HepG2 (cell line): ENCODE data around the gene HSPE1. TPM values are rescaled to one million over a fixed set of nuclear protein-coding genes. Genes with fewer than 3 reads are reported as not detected.

ENCODE experiments used
- HNF4G ChIP-seq, 2 experiments: sonication (generic) in 1 of 2; formaldehyde crosslinking in 1 of 2; IDR thresholded peaks; 2 replicates each; pipeline versions ENCODE4 v1.4.0 to v1.6.1; 2011 to 2020; ENCODE audit warnings: borderline replicate concordance in 2 of 2, low read depth in 2 of 2, mild to moderate bottlenecking in 2 of 2, low read length in 1 of 2, missing genetic modification reagents in 1 of 2, moderate library complexity in 1 of 2
- MEIS2 ChIP-seq: sonication (generic); formaldehyde crosslinking; IDR thresholded peaks from 2 replicates; pipeline ENCODE4 v1.9.0; 2021; ENCODE audit warnings: mild to moderate bottlenecking, missing genetic modification reagents
- NR2F2 ChIP-seq: IDR thresholded peaks from 2 replicates; pipeline ENCODE4 v1.6.1; 2012; ENCODE audit warnings: low read depth, inconsistent platforms, borderline replicate concordance
- polyA plus RNA-seq, 8 experiments: library from polyadenylated mRNA; depleted of rRNA in 3 of 8; stranded (reverse) in 7 of 8; unstranded in 1 of 8; fragments of >200 nt; fragmentation: Illumina TruSeq in 4 of 8; extraction: Trizol in 4 of 8; gene quantifications; 2 replicates each; pipeline versions ENCODE4 v1.2.1 to v1.2.3, GENCODE V29; 2011 to 2016; ENCODE audit warnings: low read depth in 4 of 8, missing spikeins in 1 of 8, mixed read lengths in 1 of 8; ENCODE audit not compliant: insufficient read depth in 1 of 8
- total RNA-seq, 5 experiments: library from RNA; depleted of rRNA; stranded (reverse); fragments of >200 nt; fragmentation: Illumina TruSeq; extraction: Trizol; gene quantifications; 2 replicates each; pipeline ENCODE4 v1.2.3, GENCODE V29; 2016; ENCODE audit warnings: low read depth in 1 of 5
- TF ChIP-seq, protein P1 (sequence below), 2 experiments: fragments of 450-650 bp in 1 of 2; sonication (generic) in 1 of 2; formaldehyde crosslinking in 1 of 2; IDR thresholded peaks; 2 replicates each; pipeline versions ENCODE4 v1.6.1 to v1.8.0; 2016 to 2022; ENCODE audit warnings: antibody characterized with exemption in 1 of 2, mild to moderate bottlenecking in 1 of 2, missing genetic modification reagents in 1 of 2
- TF ChIP-seq, protein P2 (sequence below): sonication (generic); formaldehyde crosslinking; IDR thresholded peaks from 2 replicates; pipeline ENCODE4 v1.4.0; 2020; ENCODE audit warnings: missing genetic modification reagents
- TF ChIP-seq, protein P3 (sequence below): sonication (generic); formaldehyde crosslinking; IDR thresholded peaks from 2 replicates; pipeline ENCODE4 v1.4.0; 2020; ENCODE audit warnings: missing genetic modification reagents

HSPE1 gene
- total and polyA plus RNA-seq, 2 of the 13 experiments (the other 11 are each of a cell fraction or from before 2014, with no cell fraction given), result 244 to 823 TPM

DNA sequence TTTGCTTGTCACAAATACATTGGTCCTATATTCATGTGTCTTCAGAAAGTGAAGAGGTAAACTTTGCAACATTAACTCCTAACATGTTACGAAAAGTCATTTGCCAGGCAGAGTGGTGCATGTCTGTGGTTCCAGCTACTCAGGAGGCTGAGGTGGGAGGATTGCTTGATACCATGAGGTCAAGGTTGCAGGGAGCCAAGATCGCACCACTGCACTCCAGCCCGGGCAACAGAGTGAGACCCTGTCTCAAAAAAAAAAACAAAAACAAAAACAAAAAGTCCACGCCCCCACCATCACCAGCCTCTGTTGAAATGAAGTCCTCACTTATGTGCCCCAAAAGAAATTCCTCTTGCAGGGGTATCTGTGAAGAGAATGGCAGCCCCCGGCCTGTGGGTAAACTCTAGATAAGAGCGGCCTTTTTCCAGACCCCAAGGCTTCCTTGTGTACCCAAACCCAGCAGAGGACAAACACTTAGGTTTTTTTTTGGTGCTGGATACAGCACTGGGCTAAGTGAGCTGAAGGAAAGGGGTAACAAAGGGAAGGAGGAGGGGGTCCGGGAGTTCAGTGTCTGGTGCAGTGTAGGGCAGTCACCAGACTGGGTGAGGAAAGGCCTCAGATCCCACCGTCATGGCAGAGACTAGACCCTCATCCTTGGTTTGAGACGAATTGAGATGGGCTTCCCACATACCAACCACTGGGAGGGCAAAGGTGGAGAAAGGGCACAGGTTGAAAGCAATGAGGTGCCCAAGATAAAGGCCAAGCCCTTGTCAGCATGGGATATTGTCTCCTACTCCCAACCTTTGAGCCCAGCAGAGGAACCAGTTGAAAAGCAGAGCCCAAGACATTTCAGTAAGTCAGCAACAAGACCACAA lies 19.8 kb upstream of the HSPE1 start (continued):
- TF ChIP-seq, protein P1, sequence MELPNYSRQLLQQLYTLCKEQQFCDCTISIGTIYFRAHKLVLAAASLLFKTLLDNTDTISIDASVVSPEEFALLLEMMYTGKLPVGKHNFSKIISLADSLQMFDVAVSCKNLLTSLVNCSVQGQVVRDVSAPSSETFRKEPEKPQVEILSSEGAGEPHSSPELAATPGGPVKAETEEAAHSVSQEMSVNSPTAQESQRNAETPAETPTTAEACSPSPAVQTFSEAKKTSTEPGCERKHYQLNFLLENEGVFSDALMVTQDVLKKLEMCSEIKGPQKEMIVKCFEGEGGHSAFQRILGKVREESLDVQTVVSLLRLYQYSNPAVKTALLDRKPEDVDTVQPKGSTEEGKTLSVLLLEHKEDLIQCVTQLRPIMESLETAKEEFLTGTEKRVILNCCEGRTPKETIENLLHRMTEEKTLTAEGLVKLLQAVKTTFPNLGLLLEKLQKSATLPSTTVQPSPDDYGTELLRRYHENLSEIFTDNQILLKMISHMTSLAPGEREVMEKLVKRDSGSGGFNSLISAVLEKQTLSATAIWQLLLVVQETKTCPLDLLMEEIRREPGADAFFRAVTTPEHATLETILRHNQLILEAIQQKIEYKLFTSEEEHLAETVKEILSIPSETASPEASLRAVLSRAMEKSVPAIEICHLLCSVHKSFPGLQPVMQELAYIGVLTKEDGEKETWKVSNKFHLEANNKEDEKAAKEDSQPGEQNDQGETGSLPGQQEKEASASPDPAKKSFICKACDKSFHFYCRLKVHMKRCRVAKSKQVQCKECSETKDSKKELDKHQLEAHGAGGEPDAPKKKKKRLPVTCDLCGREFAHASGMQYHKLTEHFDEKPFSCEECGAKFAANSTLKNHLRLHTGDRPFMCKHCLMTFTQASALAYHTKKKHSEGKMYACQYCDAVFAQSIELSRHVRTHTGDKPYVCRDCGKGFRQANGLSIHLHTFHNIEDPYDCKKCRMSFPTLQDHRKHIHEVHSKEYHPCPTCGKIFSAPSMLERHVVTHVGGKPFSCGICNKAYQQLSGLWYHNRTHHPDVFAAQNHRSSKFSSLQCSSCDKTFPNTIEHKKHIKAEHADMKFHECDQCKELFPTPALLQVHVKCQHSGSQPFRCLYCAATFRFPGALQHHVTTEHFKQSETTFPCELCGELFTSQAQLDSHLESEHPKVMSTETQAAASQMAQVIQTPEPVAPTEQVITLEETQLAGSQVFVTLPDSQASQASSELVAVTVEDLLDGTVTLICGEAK (IDR thresholded peaks at IDR 0.05), result no peak
- TF ChIP-seq, protein P1 (CRISPR knock-in tag; IDR thresholded peaks at IDR 0.05), result no peak
- 0 out of 2 replicates have a peak, but pooled peaks have one; percentile 33 for TF ChIP-seq HNF4G (IDR thresholded peaks at IDR 0.05; ENCODE audit: borderline replicate concordance, low read depth, low read length)
- no peak for TF ChIP-seq HNF4G (CRISPR knock-in tag; IDR thresholded peaks at IDR 0.05; ENCODE audit: borderline replicate concordance, low read depth)
- TF ChIP-seq MEIS2 (CRISPR knock-in tag), result no peak
- TF ChIP-seq NR2F2, result 0 out of 2 replicates have a peak, but pooled peaks have one; percentile 7
- TF ChIP-seq, protein P2, sequence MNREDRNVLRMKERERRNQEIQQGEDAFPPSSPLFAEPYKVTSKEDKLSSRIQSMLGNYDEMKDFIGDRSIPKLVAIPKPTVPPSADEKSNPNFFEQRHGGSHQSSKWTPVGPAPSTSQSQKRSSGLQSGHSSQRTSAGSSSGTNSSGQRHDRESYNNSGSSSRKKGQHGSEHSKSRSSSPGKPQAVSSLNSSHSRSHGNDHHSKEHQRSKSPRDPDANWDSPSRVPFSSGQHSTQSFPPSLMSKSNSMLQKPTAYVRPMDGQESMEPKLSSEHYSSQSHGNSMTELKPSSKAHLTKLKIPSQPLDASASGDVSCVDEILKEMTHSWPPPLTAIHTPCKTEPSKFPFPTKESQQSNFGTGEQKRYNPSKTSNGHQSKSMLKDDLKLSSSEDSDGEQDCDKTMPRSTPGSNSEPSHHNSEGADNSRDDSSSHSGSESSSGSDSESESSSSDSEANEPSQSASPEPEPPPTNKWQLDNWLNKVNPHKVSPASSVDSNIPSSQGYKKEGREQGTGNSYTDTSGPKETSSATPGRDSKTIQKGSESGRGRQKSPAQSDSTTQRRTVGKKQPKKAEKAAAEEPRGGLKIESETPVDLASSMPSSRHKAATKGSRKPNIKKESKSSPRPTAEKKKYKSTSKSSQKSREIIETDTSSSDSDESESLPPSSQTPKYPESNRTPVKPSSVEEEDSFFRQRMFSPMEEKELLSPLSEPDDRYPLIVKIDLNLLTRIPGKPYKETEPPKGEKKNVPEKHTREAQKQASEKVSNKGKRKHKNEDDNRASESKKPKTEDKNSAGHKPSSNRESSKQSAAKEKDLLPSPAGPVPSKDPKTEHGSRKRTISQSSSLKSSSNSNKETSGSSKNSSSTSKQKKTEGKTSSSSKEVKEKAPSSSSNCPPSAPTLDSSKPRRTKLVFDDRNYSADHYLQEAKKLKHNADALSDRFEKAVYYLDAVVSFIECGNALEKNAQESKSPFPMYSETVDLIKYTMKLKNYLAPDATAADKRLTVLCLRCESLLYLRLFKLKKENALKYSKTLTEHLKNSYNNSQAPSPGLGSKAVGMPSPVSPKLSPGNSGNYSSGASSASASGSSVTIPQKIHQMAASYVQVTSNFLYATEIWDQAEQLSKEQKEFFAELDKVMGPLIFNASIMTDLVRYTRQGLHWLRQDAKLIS (CRISPR knock-in tag), result no peak
- TF ChIP-seq, protein P3, sequence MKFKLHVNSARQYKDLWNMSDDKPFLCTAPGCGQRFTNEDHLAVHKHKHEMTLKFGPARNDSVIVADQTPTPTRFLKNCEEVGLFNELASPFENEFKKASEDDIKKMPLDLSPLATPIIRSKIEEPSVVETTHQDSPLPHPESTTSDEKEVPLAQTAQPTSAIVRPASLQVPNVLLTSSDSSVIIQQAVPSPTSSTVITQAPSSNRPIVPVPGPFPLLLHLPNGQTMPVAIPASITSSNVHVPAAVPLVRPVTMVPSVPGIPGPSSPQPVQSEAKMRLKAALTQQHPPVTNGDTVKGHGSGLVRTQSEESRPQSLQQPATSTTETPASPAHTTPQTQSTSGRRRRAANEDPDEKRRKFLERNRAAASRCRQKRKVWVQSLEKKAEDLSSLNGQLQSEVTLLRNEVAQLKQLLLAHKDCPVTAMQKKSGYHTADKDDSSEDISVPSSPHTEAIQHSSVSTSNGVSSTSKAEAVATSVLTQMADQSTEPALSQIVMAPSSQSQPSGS (CRISPR knock-in tag), result no peak
